ENCODE results near the gene MCFD2.

The MCFD2 gene

DNA sequence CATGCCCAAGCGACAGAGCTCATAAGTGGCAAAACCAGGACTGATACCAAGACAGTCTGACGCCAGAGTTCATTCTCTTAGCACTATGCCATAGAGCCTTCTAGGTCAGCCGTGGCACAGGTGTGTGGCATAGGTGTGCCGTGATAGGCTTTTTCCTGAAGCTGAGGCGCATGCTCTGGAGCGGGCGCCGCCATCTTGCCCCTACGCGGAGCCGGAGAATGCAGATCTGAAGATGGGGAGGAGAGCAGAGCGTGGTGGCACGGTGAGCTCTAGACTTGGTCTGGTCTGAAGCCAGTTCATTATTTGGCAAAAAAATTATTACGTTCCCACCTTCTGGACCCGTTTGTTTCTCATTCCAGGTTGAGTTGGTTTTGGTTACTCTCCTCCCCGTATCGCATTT, 16.6 kb downstream of the MCFD2 start:
- Mint-ChIP-seq H3K4me1 (ENCODE audit: low read depth) (no peaks in the 10 kb centered on the region), H3K36me3 (peaks cover 2% of the 10 kb centered on the region), H3K4me3 (no peak overlapping the region), H3K27ac (no peak overlapping the region), H3K9me3 (ENCODE audit: low read depth) (no peaks in the 10 kb centered on the region), H3K27me3 (no peaks in the 10 kb centered on the region)

DNA sequence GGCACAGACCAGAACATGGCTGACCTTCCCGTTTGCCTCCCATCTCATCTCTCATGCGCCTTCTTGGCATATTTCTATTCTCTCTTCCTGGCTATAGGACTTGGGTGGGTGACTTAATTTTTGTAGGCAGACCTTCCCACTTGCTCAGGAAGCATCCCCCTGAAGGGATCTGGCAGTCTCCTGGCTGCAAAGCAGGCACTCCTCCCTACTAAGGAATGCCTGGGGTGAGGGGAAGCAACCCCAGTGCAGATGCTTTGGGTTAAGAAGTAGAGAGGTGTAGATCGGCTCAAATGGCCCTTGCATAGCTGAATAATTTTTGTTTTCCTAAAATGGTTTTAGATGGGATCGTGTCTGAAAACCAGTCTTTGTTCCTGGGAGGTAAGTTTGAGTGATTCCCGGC, 17.6 kb downstream of the MCFD2 start:
- Mint-ChIP-seq H3K36me3 (no peaks in the 10 kb centered on the region), H3K4me1 (ENCODE audit: low read depth) (no peaks in the 10 kb centered on the region), H3K4me3 (no peak overlapping the region), H3K27ac (no peak overlapping the region), H3K9me3 (ENCODE audit: low read depth) (no peaks in the 10 kb centered on the region), H3K27me3 (no peaks in the 10 kb centered on the region)

GRCh38 chr2:46893269-46893939, 22.2 kb downstream of the MCFD2 start:
- Mint-ChIP-seq H3K36me3 (no peaks in the 10 kb centered on the region), H3K9me3 (ENCODE audit: low read depth) (no peaks in the 10 kb centered on the region), H3K4me1 (ENCODE audit: low read depth) (no peaks in the 10 kb centered on the region), H3K4me3 (no peak overlapping the region), H3K27me3 (no peaks in the 10 kb centered on the region), H3K27ac (no peak overlapping the region)

- Mint-ChIP-seq H3K27ac (no peak overlapping the region), H3K36me3 (no peaks in the 10 kb centered on the region), H3K27me3 (no peaks in the 10 kb centered on the region), H3K4me1 (ENCODE audit: low read depth) (no peaks in the 10 kb centered on the region), H3K4me3 (no peak overlapping the region), H3K9me3 (ENCODE audit: low read depth) (no peaks in the 10 kb centered on the region)
Measured at GRCh38 chr2:46891956-46892553, 23.6 kb downstream of the MCFD2 start.

DNA sequence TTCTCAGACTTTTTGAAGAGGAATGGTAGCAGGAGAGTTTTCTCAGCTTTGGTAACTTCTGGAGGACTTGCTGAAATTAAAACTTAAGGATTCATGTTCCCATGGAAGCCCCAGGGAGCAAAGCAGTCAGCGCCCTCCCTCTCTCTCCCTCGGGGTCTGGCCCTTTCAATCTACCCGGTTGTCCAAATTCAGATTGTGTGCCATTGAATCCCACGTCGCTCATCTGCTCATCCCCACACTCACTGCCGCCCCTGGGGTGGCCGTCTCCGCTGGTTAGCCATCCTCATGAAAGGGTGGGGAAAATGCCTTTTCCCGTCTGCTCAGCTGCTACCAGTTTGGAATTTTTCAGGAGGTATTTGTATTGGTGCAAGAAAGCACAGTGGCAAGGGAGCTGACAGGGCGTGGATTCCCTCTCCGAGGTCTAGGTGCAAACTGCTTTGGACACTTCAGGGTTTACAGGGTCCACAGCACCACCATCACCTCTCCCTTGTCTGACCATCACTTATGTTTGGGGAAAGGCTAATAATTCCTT, 27.1 kb downstream of the MCFD2 start:
- Mint-ChIP-seq H3K9me3 (ENCODE audit: low read depth) (no peaks in the 10 kb centered on the region), H3K27ac (no peak overlapping the region), H3K36me3 (no peaks in the 10 kb centered on the region)

GRCh38 chr2:46887028-46887885, 28.3 kb downstream of the MCFD2 start:
- Mint-ChIP-seq H3K4me1 (ENCODE audit: low read depth) (peaks cover 2% of the 10 kb centered on the region), H3K36me3 (no peaks in the 10 kb centered on the region), H3K9me3 (ENCODE audit: low read depth) (no peaks in the 10 kb centered on the region), H3K27ac (no peak overlapping the region), H3K4me3 (no peak overlapping the region), H3K27me3 (peaks cover 4% of the 10 kb centered on the region)

More for the DNA sequence above, 27.1 kb downstream of the MCFD2 start:
- H3K4me1 Mint-ChIP-seq (ENCODE audit: low read depth), result peaks cover 2% of the 10 kb centered on the region
- H3K4me3 Mint-ChIP-seq, result no peak overlapping the region
- H3K27me3 Mint-ChIP-seq, result peaks cover 4% of the 10 kb centered on the region

DNA sequence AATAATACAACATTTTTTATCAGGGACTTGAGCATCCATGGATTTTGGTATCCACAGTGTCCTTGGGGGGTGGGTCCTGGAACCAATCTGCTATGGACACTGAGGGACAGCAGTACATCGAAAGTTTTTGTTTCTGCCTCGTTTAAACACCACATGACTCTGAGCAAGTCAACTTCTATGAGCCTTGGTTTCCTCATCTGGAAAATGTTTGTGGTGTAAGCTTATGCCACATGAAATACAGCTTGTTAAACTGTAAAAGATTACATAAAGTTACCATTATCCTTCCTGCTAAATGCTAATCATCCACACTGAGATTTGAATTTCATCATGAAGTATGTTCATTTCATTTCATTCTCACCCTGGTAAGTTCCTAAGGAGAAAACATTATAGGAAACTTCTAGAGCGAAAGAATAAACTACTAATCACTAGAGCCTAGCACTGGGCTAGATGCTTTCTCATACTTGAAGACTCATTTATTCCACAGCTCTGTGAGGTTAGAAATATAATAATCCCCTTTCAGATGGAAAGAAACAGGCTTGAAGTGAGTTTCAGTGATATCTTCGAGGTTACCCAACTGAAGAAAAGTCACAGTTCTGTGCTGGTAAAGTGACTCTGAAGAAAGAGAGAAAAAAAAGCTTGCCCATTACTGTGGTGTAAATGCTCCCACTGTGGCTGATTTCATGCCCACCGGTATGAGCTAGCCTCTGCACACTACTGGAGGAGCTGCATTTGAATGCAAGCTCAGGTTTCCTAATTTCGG, 29.2 kb downstream of the MCFD2 start:
- Mint-ChIP-seq H3K27ac (no peak overlapping the region), H3K4me3 (no peak overlapping the region), H3K9me3 (ENCODE audit: low read depth) (no peaks in the 10 kb centered on the region), H3K27me3 (peaks cover 4% of the 10 kb centered on the region), H3K36me3 (no peaks in the 10 kb centered on the region), H3K4me1 (ENCODE audit: low read depth) (peaks cover 2% of the 10 kb centered on the region)

GRCh38 chr2:46885376-46885775, 30.2 kb downstream of the MCFD2 start:
- Mint-ChIP-seq H3K4me3 (no peak overlapping the region), H3K36me3 (no peaks in the 10 kb centered on the region), H3K4me1 (ENCODE audit: low read depth) (peaks cover 2% of the 10 kb centered on the region), H3K27me3 (peaks cover 4% of the 10 kb centered on the region), H3K27ac (no peak overlapping the region), H3K9me3 (ENCODE audit: low read depth) (no peaks in the 10 kb centered on the region)

- no peaks in the 10 kb centered on the region for H3K4me1 Mint-ChIP-seq (ENCODE audit: low read depth)
- no peak overlapping the region for H3K27ac Mint-ChIP-seq
- no peaks in the 10 kb centered on the region for H3K36me3 Mint-ChIP-seq
- no peak overlapping the region for H3K4me3 Mint-ChIP-seq
- H3K9me3 Mint-ChIP-seq (ENCODE audit: low read depth), result no peaks in the 10 kb centered on the region
- H3K27me3 Mint-ChIP-seq, result peaks cover 5% of the 10 kb centered on the region
Measured at GRCh38 chr2:46879511-46879910, 36.1 kb downstream of the MCFD2 start.

GRCh38 chr2:46878886-46879285, 36.7 kb downstream of the MCFD2 start:
- Mint-ChIP-seq H3K4me1 (ENCODE audit: low read depth) (no peaks in the 10 kb centered on the region), H3K4me3 (no peak overlapping the region), H3K27me3 (peaks cover 3% of the 10 kb centered on the region), H3K36me3 (no peaks in the 10 kb centered on the region), H3K27ac (no peak overlapping the region), H3K9me3 (ENCODE audit: low read depth) (no peaks in the 10 kb centered on the region)

- H3K27me3 Mint-ChIP-seq, result peaks cover 3% of the 10 kb centered on the region
- no peak overlapping the region for H3K27ac Mint-ChIP-seq
- no peaks in the 10 kb centered on the region for H3K4me1 Mint-ChIP-seq (ENCODE audit: low read depth)
- no peaks in the 10 kb centered on the region for H3K36me3 Mint-ChIP-seq
- H3K9me3 Mint-ChIP-seq (ENCODE audit: low read depth), result no peaks in the 10 kb centered on the region
- H3K4me3 Mint-ChIP-seq, result no peak overlapping the region
Measured at GRCh38 chr2:46878240-46878877, 37.2 kb downstream of the MCFD2 start.

- H3K36me3 Mint-ChIP-seq, result no peaks in the 10 kb centered on the region
- peaks cover 4% of the 10 kb centered on the region for H3K27me3 Mint-ChIP-seq
- no peaks in the 10 kb centered on the region for H3K9me3 Mint-ChIP-seq (ENCODE audit: low read depth)
- H3K4me3 Mint-ChIP-seq, result no peak overlapping the region
- H3K27ac Mint-ChIP-seq, result no peak overlapping the region
- no peaks in the 10 kb centered on the region for H3K4me1 Mint-ChIP-seq (ENCODE audit: low read depth)
Measured at GRCh38 chr2:46877619-46878113, 37.9 kb downstream of the MCFD2 start.

DNA sequence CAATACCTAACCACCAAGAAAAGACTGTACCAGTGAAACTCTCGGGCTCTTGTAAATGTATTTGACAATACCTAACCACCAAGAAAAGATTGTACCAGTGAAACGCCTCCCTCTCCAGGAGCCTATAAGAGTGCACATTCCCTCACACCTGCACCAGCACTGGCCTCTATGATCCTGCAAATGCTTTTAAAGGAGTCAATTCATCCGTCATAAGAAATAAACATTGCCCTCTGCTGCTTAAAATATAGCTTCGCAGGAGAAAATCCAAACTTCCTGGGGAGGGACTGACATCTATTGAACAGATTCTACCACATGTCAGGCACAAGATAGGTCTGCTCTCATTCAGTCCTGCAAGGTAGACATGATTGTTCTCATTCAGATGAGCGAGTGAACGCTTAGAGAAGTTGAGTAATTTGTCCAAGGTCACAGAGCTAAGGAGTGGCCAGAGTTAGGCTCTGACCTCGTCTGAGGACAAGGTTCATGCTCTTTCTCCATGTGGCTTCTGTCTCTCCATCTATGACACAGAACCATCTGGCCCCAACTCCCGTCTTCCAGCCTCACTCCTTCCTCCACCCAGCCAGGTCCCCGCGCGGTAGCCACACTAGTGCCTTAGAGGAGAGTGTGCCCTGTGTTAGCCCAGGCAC, 38.7 kb downstream of the MCFD2 start:
- H3K27ac Mint-ChIP-seq, result no peak overlapping the region
- no peaks in the 10 kb centered on the region for H3K9me3 Mint-ChIP-seq (ENCODE audit: low read depth)
- H3K4me1 Mint-ChIP-seq (ENCODE audit: low read depth), result no peaks in the 10 kb centered on the region
- no peak overlapping the region for H3K4me3 Mint-ChIP-seq
- peaks cover 4% of the 10 kb centered on the region for H3K27me3 Mint-ChIP-seq
- no peaks in the 10 kb centered on the region for H3K36me3 Mint-ChIP-seq

Measured in activated naive CD8-positive, alpha-beta T cell (primary cell).